GM04503 (cell line): Measurements from ENCODE around the gene APCDD1.
"Not testable (repeated sequence)": the region's sequence is repeated elsewhere in the genome, so short reads cannot be mapped to it uniquely, and the experiment has no call there.

Experiments used
- DNase-seq: peaks from one replicate; pipeline ENCODE4 v3.0.0-alpha.2; 2012; ENCODE audit warnings: low read depth

Gene APCDD1

GRCh38 chr18:10525697-10526560 is 71.5 kb downstream of the APCDD1 start, which contains the start of gene NAPG:
NAPG (plus strand) TSS chr18:10526027; CDS start chr18:10526103, 76 bp downstream.
- DNase-seq: peak; percentile 78

GRCh38 chr18:10526561-10526949 is 72.1 kb downstream of the APCDD1 start:
- DNase-seq: no peak

GRCh38 chr18:10528439-10528838 is 74.0 kb downstream of the APCDD1 start:
- DNase-seq: no peak

DNA sequence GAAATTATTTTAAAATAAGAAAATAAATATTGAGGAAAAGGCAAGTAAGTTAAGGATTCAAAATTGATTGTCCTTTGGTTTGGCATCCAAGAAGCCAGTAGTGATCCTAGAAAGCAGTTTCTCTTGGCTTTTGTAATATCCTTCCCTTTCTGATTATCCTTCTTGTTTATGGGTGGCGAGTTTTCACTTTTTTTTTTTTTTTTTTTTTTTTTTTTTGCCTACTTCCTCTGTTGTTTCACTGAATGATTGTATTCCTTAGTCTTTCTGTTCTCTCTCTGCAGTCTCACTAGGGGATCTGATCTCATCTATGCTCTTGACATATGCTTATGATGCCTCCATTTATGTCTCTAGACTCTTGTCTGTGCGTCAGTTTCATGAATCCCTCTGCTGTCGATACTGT is 75.6 kb downstream of the APCDD1 start:
- no peak for DNase-seq

DNA sequence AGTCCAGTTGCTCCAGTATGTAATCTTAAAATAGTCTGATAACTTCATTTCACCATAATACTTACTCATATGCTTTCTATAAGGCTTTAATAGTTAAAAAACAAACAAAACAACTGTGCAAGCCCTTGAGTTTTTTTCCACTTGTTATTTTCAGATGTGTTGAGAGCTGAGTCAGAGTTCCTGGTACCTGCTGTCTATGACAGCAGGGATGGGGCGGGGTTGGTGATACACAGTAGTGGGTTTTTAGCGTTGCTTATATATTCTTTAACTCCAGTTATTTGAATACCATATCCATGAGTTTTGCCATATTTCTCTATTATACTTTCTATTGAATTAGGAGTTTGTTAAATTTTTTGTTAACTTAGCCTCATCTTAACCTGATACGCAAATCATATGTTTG is 76.4 kb downstream of the APCDD1 start:
- DNase-seq: no peak

GRCh38 chr18:10533111-10533510 is 78.7 kb downstream of the APCDD1 start:
- DNase-seq: no peak

GRCh38 chr18:10536280-10536679 is 81.8 kb downstream of the APCDD1 start:
- no peak for DNase-seq

DNA sequence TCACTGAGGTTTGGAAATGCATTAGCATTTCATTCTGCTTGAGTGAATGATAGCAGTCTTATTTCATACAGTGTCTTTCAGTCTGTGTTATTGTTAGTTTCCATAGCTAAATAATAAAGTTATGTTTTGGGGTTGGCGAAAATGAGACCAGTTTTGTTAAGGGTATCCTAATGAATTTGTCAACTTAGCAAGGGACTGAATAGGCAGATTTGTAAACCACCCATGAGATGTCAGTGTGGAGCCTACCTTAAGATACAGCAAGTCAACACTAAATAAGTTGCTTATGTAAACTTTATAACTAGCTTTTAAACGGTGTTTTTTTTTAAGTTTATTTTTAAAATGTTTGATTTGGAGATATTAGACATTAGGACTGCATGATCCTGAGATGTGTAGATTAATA is 83.3 kb downstream of the APCDD1 start:
- no peak for DNase-seq

GRCh38 chr18:10539124-10539523 is 84.7 kb downstream of the APCDD1 start:
- DNase-seq: not testable (repeated sequence)
